Colonic mucosa (tissue), 4 donors: ENCODE data around the gene SURF1. TPM values are rescaled to one million over a fixed set of nuclear protein-coding genes. Genes with fewer than 3 reads are reported as not detected.
A peak's percentile ranks its signal among the peaks of the same experiment; 100 is the strongest.

Experiments used
- DNase-seq: peaks from one replicate; pipeline ENCODE4 v3.0.0-alpha.2; 2020
- H3K27ac ChIP-seq: fragments of 200-600 bp; one replicate; pipeline ENCODE4 v1.8.0; 2021
- H3K27me3 ChIP-seq: fragments of 200-600 bp; one replicate; pipeline ENCODE4 v1.8.0; 2021
- H3K36me3 ChIP-seq: fragments of 200-600 bp; one replicate; pipeline ENCODE4 v1.8.0; 2021
- H3K4me1 ChIP-seq: fragments of 200-600 bp; one replicate; pipeline ENCODE4 v1.8.0; 2021; ENCODE audit warnings: mild to moderate bottlenecking
- H3K4me3 ChIP-seq: fragments of 200-600 bp; one replicate; pipeline ENCODE4 v1.8.0; 2021
- H3K9ac ChIP-seq, 2 donors: one replicate each; pipeline ENCODE4 v1.7.0; 2013; ENCODE audit warnings: control low read depth in 2 of 2, low read depth in 2 of 2, low read length in 2 of 2
- H3K9me3 ChIP-seq: fragments of 200-600 bp; one replicate; pipeline ENCODE4 v1.8.0; 2021
- CTCF ChIP-seq: fragments of 200-600 bp; IDR thresholded peaks from one replicate; pipeline ENCODE4 v1.8.0; 2022; ENCODE audit warnings: antibody characterized with exemption, mild to moderate bottlenecking
- intact Hi-C: fragments of 100-400 bp; cut with DNase I; formaldehyde crosslinking; loops from one replicate; pipeline ENCODE4 v1.14.1; 2022
- total RNA-seq, 2 donors: library from RNA; stranded (reverse); fragmentation: NEBNext Ultra II Directional in 1 of 2; extraction: Animal tissue kit (Norgen Biotek cat#: 25700) in 1 of 2; gene quantifications; one replicate each; pipeline ENCODE4 v1.2.1, GENCODE V29; 2021
- donor health status: healthy.
- donor health status: DM: no; HTN: no; CAD: no.
- donor health status: DM: no; HTN: no; CAD: no.

Gene SURF1
- total RNA-seq, 2 donors from 2014 or later = 63.3 to 66.7 TPM

GRCh38 chr9:133349965-133350616, 6.2 kb downstream of the SURF1 start:
- no peaks in the 10 kb centered on the region for H3K9me3 ChIP-seq
- peaks cover 7% of the 10 kb centered on the region for H3K4me1 ChIP-seq
- no peak for TF ChIP-seq CTCF
- H3K27ac ChIP-seq = no peak overlapping the region
- peak overlapping the region in 1 of 2 donors; percentile 30 for H3K9ac ChIP-seq
- H3K27me3 ChIP-seq = no peaks in the 10 kb centered on the region
- intact Hi-C loops = no loop called here
- H3K36me3 ChIP-seq = peaks cover 19% of the 10 kb centered on the region
- no peak overlapping the region for H3K4me3 ChIP-seq
- DNase-seq = no peak

GRCh38 chr9:133348718-133349573, 7.3 kb downstream of the SURF1 start:
- Histone ChIP-seq H3K9me3 (no peaks in the 10 kb centered on the region), H3K4me3 (peak overlapping the region; percentile 71), H3K27me3 (no peaks in the 10 kb centered on the region), H3K9ac (peak overlapping the region; percentile 95), H3K4me1 (peaks cover 7% of the 10 kb centered on the region), H3K27ac (peak overlapping the region; percentile 66), H3K36me3 (peaks cover 19% of the 10 kb centered on the region)
- no peak for TF ChIP-seq CTCF
- no peak for DNase-seq
- intact Hi-C loops = no loop called here

GRCh38 chr9:133347985-133348717, 8.1 kb downstream of the SURF1 start, which contains the start of the genes MED22 and RPL7A:
Gene MED22 (minus strand): TSS chr9:133348131. CDS start chr9:133346662, 1,469 bp downstream.
Gene RPL7A (plus strand): TSS chr9:133348218. CDS start chr9:133348244, 26 bp downstream.
- intact Hi-C loops = no loop called here
- DNase-seq = peak; percentile 95
- Histone ChIP-seq H3K4me1 (peaks cover 7% of the 10 kb centered on the region), H3K9ac (peak within 1 kb of the TSS; percentile 95), H3K4me3 (peak within 1 kb of the TSS; percentile 71), H3K27me3 (no peaks in the 10 kb centered on the region), H3K36me3 (peaks cover 20% of the 10 kb centered on the region), H3K9me3 (no peaks in the 10 kb centered on the region), H3K27ac (peak within 1 kb of the TSS; percentile 66)
- TF ChIP-seq CTCF = no peak

- peaks cover 24% of the 10 kb centered on the region for H3K36me3 ChIP-seq
- intact Hi-C loops = no loop called here
These were observed 8.7 kb downstream of the SURF1 start for GRCh38 chr9:133347515-133347984.

More at GRCh38 chr9:133347515-133347984, 8.7 kb downstream of the SURF1 start:
- Histone ChIP-seq H3K4me3 (peak overlapping the region; percentile 71), H3K9ac (peak overlapping the region; percentile 79 to 95), H3K9me3 (no peaks in the 10 kb centered on the region), H3K27ac (peak overlapping the region; percentile 66), H3K27me3 (no peaks in the 10 kb centered on the region), H3K4me1 (peaks cover 7% of the 10 kb centered on the region)
- peak; percentile 47 for DNase-seq
- TF ChIP-seq CTCF = no peak
